NCI-H460 (cell line): ENCODE measurements around the gene CAVIN2. TPM values are rescaled to one million over a fixed set of nuclear protein-coding genes. Genes with fewer than 3 reads are reported as not detected.

Experiments
- DNase-seq: peaks from one replicate; pipeline ENCODE4 v3.0.0-alpha.2; 2016; ENCODE audit warnings: low read depth; ENCODE audit errors: extremely low read depth
- polyA plus RNA-seq: library from polyadenylated mRNA; depleted of rRNA; stranded (reverse); fragments of >200 nt; gene quantifications from 2 replicates; pipeline ENCODE4 v1.2.3, GENCODE V29; 2014; cell fraction: nucleus; rRNA removed
- total RNA-seq: library from RNA; depleted of rRNA; stranded (reverse); fragments of >200 nt; shearing (Covaris generic); gene quantifications from 2 replicates; pipeline ENCODE4 v1.2.3, GENCODE V29; 2014; rRNA removed

The CAVIN2 gene, protein sequence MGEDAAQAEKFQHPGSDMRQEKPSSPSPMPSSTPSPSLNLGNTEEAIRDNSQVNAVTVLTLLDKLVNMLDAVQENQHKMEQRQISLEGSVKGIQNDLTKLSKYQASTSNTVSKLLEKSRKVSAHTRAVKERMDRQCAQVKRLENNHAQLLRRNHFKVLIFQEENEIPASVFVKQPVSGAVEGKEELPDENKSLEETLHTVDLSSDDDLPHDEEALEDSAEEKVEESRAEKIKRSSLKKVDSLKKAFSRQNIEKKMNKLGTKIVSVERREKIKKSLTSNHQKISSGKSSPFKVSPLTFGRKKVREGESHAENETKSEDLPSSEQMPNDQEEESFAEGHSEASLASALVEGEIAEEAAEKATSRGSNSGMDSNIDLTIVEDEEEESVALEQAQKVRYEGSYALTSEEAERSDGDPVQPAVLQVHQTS
- 114 and 121 TPM in 2 replicates for total RNA-seq
- polyA plus RNA-seq = 58.8 and 65.0 TPM in 2 replicates

DNA sequence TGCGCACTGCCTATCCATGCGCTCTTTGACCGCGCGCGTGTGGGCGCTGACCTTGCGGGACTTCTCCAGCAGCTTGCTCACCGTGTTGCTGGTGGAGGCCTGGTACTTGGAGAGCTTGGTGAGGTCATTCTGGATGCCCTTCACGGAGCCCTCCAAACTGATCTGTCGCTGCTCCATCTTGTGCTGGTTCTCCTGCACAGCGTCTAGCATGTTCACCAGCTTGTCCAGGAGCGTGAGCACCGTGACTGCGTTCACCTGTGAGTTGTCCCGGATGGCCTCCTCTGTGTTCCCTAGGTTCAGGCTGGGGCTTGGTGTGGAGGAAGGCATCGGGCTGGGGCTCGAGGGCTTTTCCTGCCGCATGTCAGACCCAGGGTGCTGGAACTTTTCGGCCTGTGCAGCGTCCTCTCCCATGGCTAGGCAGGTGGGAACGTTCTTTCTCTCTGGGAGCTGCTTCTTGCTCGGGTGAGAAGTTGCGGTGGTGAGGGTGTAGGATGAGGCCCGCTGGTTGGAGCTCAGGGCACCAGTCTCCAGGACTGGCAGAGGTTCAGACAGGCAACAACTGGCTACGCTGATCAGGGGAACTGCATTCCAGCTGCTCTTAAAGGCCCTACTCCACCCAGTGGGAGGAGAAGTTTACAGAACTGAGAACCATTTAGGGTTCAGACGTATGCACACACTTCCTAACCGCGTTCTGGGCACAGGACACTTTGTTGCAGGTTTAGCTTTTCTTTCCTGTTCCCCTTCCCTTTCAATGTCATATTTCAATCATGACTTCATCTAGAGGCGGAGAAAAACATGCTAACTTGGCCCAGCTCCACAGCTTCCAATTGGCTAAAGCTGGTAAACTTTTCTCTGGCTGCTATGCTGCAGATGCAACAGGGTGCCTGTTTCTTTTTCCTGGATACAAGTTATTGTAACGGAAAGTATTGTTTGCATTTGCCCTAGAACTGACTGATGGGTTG is at the start of gene CAVIN2:
Gene CAVIN2 (minus strand): TSS at position 574 of the 962 bp plus-strand sequence. CDS start 163 bp downstream, at position 411.
- peak; percentile 84 for DNase-seq

GRCh38 chr2:191895743-191896142 is 48.9 kb upstream of the CAVIN2 start:
- no peak for DNase-seq

DNA sequence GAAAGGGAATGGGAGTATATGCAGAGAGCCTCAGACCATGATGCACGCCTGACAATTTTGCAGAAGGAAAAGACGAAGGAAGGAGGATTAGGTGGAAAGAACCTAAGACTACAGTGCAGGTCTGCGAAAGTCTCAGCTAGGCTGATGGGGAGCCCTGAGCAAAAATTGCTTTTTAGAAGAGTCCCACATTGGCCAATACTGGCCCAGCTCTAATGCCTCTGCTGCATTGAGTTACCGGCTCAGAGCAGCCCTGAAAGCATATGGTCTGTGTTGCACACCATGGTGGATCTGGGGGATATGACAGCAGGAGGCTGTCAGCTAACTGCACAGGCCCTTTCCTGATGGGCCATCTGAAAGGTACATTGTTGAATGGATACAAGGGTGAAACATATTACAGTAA is 48.3 kb upstream of the CAVIN2 start:
- DNase-seq = no peak

- peak; percentile 13 for DNase-seq
Observed at GRCh38 chr2:191894681-191895147, 47.8 kb upstream of the CAVIN2 start.

DNA sequence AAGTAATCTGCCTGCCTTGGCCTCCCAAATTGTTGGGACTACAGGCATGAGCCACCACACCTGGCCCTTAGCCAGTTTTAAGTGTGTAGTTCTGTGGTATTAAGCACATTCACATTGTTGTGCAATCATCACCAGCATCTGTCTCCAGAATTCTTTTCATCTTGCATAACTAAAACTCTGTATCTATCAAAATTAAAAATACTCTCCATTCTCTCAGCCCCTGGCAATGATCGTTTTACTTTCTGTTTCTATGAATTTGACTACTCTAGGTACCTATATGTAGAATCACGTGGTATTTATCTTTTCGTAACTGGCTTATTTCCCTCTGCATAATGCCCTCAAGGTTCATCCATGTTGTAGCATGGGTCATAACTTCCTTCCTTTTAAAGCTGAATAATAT is 45.5 kb upstream of the CAVIN2 start:
- no peak for DNase-seq

- DNase-seq = no peak
Observed at GRCh38 chr2:191891656-191892055, 44.8 kb upstream of the CAVIN2 start.

GRCh38 chr2:191889931-191890330 is 43.0 kb upstream of the CAVIN2 start:
- no peak for DNase-seq

- DNase-seq = no peak
Observed at GRCh38 chr2:191888400-191889166, 41.7 kb upstream of the CAVIN2 start.

- DNase-seq = no peak
Observed at GRCh38 chr2:191885650-191886049, 38.8 kb upstream of the CAVIN2 start.

GRCh38 chr2:191885098-191885497 is 38.2 kb upstream of the CAVIN2 start:
- DNase-seq = no peak

- no peak for DNase-seq
Observed at GRCh38 chr2:191881982-191882816, 35.3 kb upstream of the CAVIN2 start.

DNA sequence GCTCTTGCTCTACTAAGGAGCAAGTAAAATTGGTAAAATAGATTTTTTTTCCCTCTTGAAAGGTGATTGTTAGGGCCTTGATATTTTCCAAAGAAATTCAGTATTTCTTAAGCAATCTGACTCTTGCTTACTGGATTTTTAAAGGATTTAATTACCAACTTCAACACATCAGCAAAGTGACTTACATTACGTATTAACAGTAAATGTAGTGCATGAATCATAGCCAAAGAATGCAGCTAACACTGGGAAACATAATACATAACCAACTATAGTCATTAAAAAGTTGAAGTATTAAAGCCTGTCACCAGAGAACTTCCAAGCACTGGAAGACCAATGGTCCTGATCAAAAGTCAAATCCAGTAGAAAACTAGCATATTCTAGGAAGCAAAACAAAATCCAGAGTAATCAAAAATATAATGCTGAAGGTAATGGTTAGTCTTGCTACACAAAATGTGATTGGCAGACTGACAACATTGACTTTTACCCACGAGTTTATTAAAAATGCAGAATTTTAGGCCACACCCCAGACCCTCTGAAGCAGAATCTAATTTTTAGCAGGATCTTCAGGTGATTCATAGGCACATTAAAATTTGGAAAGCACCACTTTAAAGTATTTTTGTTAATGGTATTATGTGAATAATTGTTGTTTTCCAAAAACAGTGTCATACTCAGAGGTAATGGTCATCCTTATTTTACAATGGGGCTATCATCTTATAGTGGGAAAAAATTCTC is 31.8 kb upstream of the CAVIN2 start:
- DNase-seq = no peak

GRCh38 chr2:191877875-191878274 is 31.0 kb upstream of the CAVIN2 start:
- DNase-seq = no peak

GRCh38 chr2:191875859-191876258 is 29.0 kb upstream of the CAVIN2 start:
- DNase-seq = no peak

DNA sequence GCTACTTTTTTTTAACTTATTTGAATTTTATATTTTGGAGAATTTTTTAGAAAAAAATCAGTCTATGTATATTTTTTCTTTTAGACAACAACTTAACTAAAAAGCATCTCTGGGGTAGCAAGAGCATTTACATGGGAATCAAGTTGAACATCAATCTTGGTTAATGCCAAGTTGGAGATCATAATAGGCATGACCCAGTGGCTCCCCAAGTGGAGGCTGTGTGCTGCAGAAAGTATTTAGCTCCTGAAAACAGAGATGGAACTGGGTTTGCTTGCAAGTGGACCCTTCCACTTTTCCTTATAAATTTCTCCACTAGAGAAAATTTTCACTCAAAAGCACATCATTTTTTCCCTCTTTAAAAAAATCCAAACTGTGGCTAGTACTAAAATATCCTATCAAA is 23.9 kb upstream of the CAVIN2 start:
- no peak for DNase-seq

- DNase-seq = no peak
Observed at GRCh38 chr2:191869781-191870180, 22.9 kb upstream of the CAVIN2 start.

- DNase-seq = peak; percentile 80
Observed at GRCh38 chr2:191869178-191869577, 22.3 kb upstream of the CAVIN2 start.

GRCh38 chr2:191867507-191867847 is 20.6 kb upstream of the CAVIN2 start:
- no peak for DNase-seq
